DND-41 (cell line): Measurements from ENCODE around the gene ADGRL4.

Experiments used
- CTCF ChIP-seq: IDR thresholded peaks from 2 replicates; pipeline ENCODE4 v1.5.1; 2012; ENCODE audit warnings: borderline replicate concordance, low read length, moderate library complexity, mild to moderate bottlenecking; ENCODE audit not compliant: poor library complexity, severe bottlenecking; ENCODE audit errors: extremely low read depth
- EZH2 ChIP-seq: IDR thresholded peaks from 3 replicates; pipeline ENCODE4 v1.6.1; 2012; ENCODE audit warnings: borderline replicate concordance, low read depth, mild to moderate bottlenecking, moderate library complexity, low read length, inconsistent platforms; ENCODE audit not compliant: severe bottlenecking

- TF ChIP-seq CTCF (no peak), EZH2 (no peak)
These were observed 34.0 kb upstream of the ADGRL4 start for GRCh38 chr1:79040424-79041082.
